Measurements from ENCODE around the gene SPDYE11.
"Not testable (repeated sequence)": the region's sequence is repeated elsewhere in the genome, so short reads cannot be mapped to it uniquely, and the experiment has no call there.

SPDYE11 gene, protein sequence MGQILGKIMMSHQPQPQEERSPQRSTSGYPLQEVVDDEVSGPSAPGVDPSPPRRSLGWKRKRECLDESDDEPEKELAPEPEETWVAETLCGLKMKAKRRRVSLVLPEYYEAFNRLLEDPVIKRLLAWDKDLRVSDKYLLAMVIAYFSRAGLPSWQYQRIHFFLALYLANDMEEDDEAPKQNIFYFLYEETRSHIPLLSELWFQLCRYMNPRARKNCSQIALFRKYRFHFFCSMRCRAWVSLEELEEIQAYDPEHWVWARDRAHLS

DNA sequence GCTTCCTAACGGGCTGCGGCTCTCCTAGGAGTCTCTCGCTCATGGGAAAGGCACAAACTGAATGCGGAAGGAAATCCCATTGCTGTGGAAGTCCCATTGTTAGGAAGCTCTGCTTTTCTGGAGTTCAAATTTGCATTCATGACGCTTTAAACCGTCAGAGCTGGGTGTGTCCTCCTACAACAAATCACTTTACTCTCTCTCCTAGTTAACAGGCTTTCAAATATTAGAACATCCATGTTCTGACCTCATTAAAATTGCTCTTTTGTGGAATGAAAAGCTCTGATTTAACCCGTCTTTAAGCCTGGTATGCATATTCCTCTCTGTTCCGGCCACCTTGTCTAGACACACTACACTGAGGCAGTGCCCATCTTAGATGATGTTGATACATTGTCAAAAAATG, at the start of gene SPDYE11:
TSS of gene SPDYE11 (minus strand) at position 101 of the 400 bp plus-strand sequence. CDS start 1,800 bp downstream, outside the sequence.
- DNase-seq (ENCODE audit: low spot score) = not testable (repeated sequence)

DNA sequence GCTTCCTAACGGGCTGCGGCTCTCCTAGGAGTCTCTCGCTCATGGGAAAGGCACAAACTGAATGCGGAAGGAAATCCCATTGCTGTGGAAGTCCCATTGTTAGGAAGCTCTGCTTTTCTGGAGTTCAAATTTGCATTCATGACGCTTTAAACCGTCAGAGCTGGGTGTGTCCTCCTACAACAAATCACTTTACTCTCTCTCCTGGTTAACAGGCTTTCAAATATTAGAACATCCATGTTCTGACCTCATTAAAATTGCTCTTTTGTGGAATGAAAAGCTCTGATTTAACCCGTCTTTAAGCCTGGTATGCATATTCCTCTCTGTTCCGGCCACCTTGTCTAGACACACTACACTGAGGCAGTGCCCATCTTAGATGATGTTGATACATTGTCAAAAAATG, 28.2 kb upstream of the SPDYE11 start, which contains the start of gene SPDYE9:
TSS of gene SPDYE9 (minus strand) at position 101 of the 400 bp plus-strand sequence. CDS start 1,800 bp downstream, outside the sequence.
- DNase-seq (ENCODE audit: low spot score) = not testable (repeated sequence)

DNA sequence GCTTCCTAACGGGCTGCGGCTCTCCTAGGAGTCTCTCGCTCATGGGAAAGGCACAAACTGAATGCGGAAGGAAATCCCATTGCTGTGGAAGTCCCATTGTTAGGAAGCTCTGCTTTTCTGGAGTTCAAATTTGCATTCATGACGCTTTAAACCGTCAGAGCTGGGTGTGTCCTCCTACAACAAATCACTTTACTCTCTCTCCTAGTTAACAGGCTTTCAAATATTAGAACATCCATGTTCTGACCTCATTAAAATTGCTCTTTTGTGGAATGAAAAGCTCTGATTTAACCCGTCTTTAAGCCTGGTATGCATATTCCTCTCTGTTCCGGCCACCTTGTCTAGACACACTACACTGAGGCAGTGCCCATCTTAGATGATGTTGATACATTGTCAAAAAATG, 28.0 kb downstream of the SPDYE11 start, which contains the start of gene SPDYE8:
TSS of gene SPDYE8 (minus strand) at position 101 of the 400 bp plus-strand sequence. CDS start 1,800 bp downstream, outside the sequence.
- DNase-seq (ENCODE audit: low spot score) = not testable (repeated sequence)

DNA sequence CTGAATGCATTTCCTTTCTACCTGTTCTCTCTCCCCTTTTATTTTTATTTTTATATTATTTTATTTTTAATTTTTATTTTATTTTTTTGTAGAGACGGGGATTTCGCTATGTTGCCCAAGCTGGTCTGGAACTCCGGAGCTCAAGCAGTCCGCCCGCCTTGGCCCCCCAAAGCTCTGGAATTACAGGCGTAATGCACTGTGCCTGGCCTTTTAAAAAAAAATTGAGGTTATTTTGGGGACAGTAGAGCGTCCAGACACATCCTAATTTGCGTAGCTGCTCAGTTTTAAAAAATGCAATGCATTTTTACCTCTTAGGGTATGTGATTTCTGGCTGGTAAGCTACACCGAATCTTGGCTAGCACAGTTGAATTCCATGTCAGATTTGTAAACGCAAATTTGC, 51.2 kb downstream of the SPDYE11 start:
- DNase-seq (ENCODE audit: low spot score) = peak; percentile 1

DNA sequence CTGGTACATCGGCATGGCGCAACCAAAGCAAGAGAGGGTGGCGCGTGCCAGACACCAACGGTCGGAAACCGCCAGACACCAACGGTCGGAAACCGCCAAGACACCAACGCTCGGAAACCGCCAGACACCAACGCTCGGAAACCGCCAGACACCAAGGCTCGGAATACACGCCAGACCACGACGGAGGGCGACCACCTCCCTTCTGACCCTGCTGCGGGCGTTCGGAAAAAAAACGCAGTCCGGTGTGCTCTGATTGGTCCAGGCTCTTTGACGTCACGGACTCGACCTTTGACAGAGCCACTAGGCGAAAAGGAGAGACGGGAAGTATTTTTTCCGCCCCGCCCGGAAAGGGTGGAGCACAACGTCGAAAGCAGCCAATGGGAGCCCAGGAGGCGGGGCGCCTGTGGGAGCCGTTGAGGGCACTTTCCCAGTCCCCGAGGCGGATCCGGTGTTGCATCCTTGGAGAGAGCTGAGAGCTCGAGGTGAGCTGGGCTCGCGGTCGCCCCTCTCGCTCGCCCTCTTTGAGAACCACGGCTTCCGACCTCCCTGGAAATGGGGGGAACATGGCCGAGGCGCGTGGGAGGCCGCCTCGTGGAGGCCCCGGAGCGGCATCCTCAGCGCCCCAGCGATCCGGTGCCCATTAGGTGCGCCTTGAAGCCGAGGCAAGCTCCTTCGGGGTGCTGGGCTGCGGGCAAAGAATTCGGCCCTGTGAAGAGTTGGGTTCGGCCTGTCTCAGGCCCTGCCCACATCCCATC, 51.8 kb downstream of the SPDYE11 start:
- DNase-seq (ENCODE audit: low spot score) = not testable (repeated sequence)

DNA sequence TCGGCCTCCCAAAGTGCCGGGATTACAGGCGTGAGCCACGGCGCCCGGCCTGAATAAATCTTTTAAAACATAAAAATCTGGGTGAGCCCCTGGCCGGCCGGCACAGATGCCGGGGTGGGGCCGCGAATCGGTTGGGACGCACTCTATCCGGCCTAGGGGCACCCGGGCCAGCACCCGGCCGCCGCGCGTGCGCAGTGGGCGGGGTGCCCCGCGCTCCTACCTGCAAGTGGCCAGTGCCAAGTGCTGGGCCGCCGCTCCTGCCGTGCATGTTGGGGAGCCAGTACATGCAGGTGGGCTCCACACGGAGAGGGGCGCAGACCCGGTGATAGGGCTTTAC, 52.4 kb downstream of the SPDYE11 start:
- not testable (repeated sequence) for DNase-seq (ENCODE audit: low spot score)

DNA sequence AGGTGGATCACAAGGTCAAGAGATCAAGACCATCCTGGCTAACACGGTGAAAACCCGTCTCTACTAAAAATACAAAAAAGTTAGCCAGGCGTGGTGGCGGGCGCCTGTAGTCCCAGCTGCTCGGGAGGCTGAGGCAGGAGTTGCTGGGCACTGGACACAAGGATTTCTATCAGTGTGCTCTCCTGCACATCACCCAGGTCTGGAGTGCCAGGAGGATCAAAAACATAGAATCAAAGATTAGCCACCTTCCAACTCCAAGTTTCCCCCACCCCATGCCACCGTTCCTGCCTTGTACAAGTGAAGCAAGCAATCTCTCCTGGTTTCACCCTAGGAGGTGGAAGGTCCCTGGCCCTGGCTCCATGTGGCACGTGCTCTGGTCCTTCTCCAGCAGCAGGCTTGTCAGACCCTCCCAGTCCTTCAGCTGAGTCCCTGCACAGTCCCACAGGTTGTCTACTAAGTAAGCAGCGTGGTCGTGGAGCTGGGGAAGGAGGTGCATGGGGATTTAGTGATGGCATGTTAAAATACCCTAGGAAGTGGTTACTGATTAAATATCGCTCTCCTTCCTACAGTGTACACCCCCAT, 59.7 kb downstream of the SPDYE11 start:
- DNase-seq (ENCODE audit: low spot score) = not testable (repeated sequence)
